ENCODE measurements around the gene ABHD18.
"Not testable (repeated sequence)": the region's sequence is repeated elsewhere in the genome, so short reads cannot be mapped to it uniquely, and the experiment has no call there.

The ABHD18 gene

DNA sequence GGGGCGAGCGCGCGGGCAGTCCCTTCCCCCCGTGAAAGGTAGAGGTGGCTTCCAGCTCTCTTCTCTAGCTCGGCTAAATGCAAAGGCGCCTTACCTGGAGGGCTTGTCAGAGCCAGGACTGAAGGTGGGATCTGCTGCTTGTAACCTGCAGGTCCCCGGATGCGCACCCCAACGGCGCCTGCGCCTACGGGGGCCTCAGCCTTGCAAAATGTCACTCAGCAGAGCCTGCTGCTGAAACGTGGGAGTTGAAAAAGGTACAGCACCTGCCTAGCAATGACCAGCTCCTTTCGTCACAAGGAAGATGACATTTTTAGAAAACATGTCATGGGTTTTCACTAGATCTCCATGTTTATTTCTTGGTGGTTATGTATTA lies 583 bp downstream of the ABHD18 start:
- Histone ChIP-seq H2AFZ (ENCODE audit: low read depth, low read length) (peak overlapping the region; percentile 94), H3K36me3 (ENCODE audit: insufficient read depth, low read length) (peaks cover 19% of the 10 kb centered on the region; the same call in 1 of the 2 replicates), H4K20me1 (ENCODE audit: insufficient read depth, low read length) (peaks cover 16% of the 10 kb centered on the region; the same call in 1 of the 2 replicates), H3K9ac (ENCODE audit: low read depth, low read length) (peak overlapping the region; percentile 95), H3K27ac (ENCODE audit: low read length) (peak overlapping the region; percentile 92), H3K27me3 (ENCODE audit: insufficient read depth, low read length, poor library complexity) (no peaks in the 10 kb centered on the region), H3K4me2 (ENCODE audit: insufficient read depth, low read length) (peak overlapping the region; percentile 86), H3K4me3 (ENCODE audit: low read depth in 1 of 2, low read length in 2 of 2) (peak overlapping the region; percentile 69 to 99), H3K4me1 (ENCODE audit: insufficient read depth, low read length) (peaks cover 38% of the 10 kb centered on the region), H3K79me2 (ENCODE audit: insufficient read depth, low read length) (peaks cover 91% of the 10 kb centered on the region), H3K9me3 (ENCODE audit: insufficient read depth, low read length, severe bottlenecking) (no peaks in the 10 kb centered on the region)
- ATAC-seq (ENCODE audit: insufficient read depth, low read depth) (peak; percentile 34), DNase-seq (peak; percentile 70)
- TF ChIP-seq EZH2 (IDR thresholded peaks at IDR 0.05; ENCODE audit: borderline replicate concordance, low read depth, low read length, severe bottlenecking), result no peak
- TF ChIP-seq, protein P1, sequence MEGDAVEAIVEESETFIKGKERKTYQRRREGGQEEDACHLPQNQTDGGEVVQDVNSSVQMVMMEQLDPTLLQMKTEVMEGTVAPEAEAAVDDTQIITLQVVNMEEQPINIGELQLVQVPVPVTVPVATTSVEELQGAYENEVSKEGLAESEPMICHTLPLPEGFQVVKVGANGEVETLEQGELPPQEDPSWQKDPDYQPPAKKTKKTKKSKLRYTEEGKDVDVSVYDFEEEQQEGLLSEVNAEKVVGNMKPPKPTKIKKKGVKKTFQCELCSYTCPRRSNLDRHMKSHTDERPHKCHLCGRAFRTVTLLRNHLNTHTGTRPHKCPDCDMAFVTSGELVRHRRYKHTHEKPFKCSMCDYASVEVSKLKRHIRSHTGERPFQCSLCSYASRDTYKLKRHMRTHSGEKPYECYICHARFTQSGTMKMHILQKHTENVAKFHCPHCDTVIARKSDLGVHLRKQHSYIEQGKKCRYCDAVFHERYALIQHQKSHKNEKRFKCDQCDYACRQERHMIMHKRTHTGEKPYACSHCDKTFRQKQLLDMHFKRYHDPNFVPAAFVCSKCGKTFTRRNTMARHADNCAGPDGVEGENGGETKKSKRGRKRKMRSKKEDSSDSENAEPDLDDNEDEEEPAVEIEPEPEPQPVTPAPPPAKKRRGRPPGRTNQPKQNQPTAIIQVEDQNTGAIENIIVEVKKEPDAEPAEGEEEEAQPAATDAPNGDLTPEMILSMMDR (IDR thresholded peaks at IDR 0.05; ENCODE audit: borderline replicate concordance, extremely low read depth, low read length, poor library complexity, severe bottlenecking), result no peak

DNA sequence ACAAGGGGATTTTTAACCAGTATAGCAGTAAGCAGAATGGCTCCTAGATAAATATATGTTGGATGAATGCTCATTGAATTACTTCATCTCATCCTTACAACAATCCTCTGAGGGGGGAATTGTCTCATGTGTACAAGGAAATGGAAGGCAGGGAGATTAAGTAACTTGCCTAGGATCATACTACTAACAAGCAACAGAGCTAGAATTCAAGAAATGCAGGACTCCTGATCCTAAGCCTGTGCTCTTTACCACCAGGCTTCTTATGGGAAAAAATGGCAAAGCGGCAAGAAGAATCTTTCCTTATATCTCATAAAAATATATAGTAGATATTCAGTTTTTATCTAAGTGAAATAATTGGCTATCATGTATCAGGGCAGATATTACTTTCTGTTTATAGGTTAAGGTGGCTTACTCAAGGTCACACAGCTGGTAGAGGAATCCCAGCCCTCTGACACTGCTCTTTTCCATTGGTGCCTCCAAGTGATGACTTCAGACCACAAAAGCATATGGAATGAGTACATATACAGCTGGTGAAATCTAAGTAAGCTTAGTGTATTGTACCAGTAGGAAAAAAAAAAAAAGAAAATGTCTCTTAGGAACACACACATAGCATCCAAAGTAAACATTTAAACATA lies 2.1 kb downstream of the ABHD18 start:
- H3K9ac ChIP-seq (ENCODE audit: low read depth, low read length), result no peak overlapping the region
- H3K4me2 ChIP-seq (ENCODE audit: insufficient read depth, low read length), result peak overlapping the region; percentile 52
- DNase-seq (no peak), ATAC-seq (ENCODE audit: insufficient read depth, low read depth) (no peak)
- no peak overlapping the region for H3K27ac ChIP-seq (ENCODE audit: low read length)
- H4K20me1 ChIP-seq (ENCODE audit: insufficient read depth, low read length), result peaks cover 9% of the 10 kb centered on the region; the same call in 1 of the 2 replicates
- peaks cover 22% of the 10 kb centered on the region for H3K36me3 ChIP-seq (ENCODE audit: insufficient read depth, low read length)
- TF ChIP-seq, protein P1 (IDR thresholded peaks at IDR 0.05; ENCODE audit: borderline replicate concordance, extremely low read depth, low read length, poor library complexity, severe bottlenecking), result no peak
- TF ChIP-seq EZH2 (IDR thresholded peaks at IDR 0.05; ENCODE audit: borderline replicate concordance, low read depth, low read length, severe bottlenecking), result no peak
- H3K27me3 ChIP-seq (ENCODE audit: insufficient read depth, low read length, poor library complexity), result no peaks in the 10 kb centered on the region
- H3K4me3 ChIP-seq (ENCODE audit: low read depth in 1 of 2, low read length in 2 of 2), result 0 out of 4 replicates have a peak overlapping the region, but pooled peaks of 1 of the 2 experiments have one; percentile 29
- H3K4me1 ChIP-seq (ENCODE audit: insufficient read depth, low read length), result peaks cover 35% of the 10 kb centered on the region
- no peaks in the 10 kb centered on the region for H3K9me3 ChIP-seq (ENCODE audit: insufficient read depth, low read length, severe bottlenecking)
- H2AFZ ChIP-seq (ENCODE audit: low read depth, low read length), result no peak overlapping the region
- peaks cover 89% of the 10 kb centered on the region for H3K79me2 ChIP-seq (ENCODE audit: insufficient read depth, low read length)

DNA sequence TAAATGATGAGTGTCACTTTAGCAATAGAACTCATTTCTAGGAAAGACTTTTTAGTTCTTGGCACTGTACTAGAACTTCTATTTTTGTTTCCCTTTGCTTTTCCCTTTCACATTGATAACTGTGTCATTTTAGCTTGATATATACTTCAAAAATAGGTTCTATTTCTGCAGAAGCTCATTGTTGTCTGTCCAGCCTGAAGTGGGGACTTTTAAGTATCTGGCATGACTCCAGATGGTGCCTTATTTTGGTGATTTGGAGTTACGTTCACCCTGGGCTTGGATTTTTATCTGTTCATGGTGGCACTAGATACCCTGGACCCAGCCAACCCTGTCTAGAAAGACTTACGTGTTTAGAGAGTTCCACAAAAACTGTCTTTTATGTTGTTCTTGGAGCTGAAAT lies 3.4 kb downstream of the ABHD18 start:
- peaks cover 22% of the 10 kb centered on the region for H3K36me3 ChIP-seq (ENCODE audit: insufficient read depth, low read length)
- peaks cover 27% of the 10 kb centered on the region for H3K4me1 ChIP-seq (ENCODE audit: insufficient read depth, low read length)
- H3K4me2 ChIP-seq (ENCODE audit: insufficient read depth, low read length), result no peak overlapping the region
- H3K9me3 ChIP-seq (ENCODE audit: insufficient read depth, low read length, severe bottlenecking), result no peaks in the 10 kb centered on the region
- DNase-seq, result no peak
- no peak overlapping the region for H3K27ac ChIP-seq (ENCODE audit: low read length)
- no peak overlapping the region for H3K9ac ChIP-seq (ENCODE audit: low read depth, low read length)
- no peaks in the 10 kb centered on the region for H3K27me3 ChIP-seq (ENCODE audit: insufficient read depth, low read length, poor library complexity)
- no peak overlapping the region for H2AFZ ChIP-seq (ENCODE audit: low read depth, low read length)
- no peak for ATAC-seq (ENCODE audit: insufficient read depth, low read depth)
- no peak for TF ChIP-seq EZH2 (IDR thresholded peaks at IDR 0.05; ENCODE audit: borderline replicate concordance, low read depth, low read length, severe bottlenecking)
- TF ChIP-seq, protein P1 (IDR thresholded peaks at IDR 0.05; ENCODE audit: borderline replicate concordance, extremely low read depth, low read length, poor library complexity, severe bottlenecking), result no peak
- H3K79me2 ChIP-seq (ENCODE audit: insufficient read depth, low read length), result peaks cover 87% of the 10 kb centered on the region
- H3K4me3 ChIP-seq (ENCODE audit: low read depth in 1 of 2, low read length in 2 of 2), result no peak overlapping the region
- H4K20me1 ChIP-seq (ENCODE audit: insufficient read depth, low read length), result peaks cover 8% of the 10 kb centered on the region; the same call in 1 of the 2 replicates

DNA sequence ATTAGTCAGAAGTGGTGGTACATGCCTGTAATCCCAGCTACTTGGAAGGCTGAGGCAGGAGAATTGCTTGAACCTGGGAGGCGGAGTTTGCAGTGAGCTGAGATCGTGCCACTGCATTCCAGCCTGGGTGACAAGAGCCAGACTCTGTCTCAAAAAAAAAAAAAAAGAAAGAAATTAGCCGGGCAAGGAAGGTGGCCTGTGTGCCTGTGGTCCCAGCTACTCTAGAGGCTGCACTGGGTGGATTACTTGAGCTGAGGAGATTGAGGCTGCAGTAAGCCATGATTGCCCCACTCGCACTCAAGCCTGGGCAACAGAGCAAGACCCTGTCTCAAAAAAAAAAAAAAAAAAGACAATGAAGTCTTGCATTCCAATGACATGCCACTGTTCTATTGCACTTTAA lies 5.7 kb downstream of the ABHD18 start:
- H3K4me1 ChIP-seq (ENCODE audit: insufficient read depth, low read length), result peaks cover 21% of the 10 kb centered on the region
- not testable (repeated sequence) for H3K9ac ChIP-seq (ENCODE audit: low read depth, low read length); H3K4me3 ChIP-seq (ENCODE audit: low read depth in 1 of 2, low read length in 2 of 2); H3K9me3 ChIP-seq (ENCODE audit: insufficient read depth, low read length, severe bottlenecking); H3K4me2 ChIP-seq (ENCODE audit: insufficient read depth, low read length); ATAC-seq (ENCODE audit: insufficient read depth, low read depth); H2AFZ ChIP-seq (ENCODE audit: low read depth, low read length); H3K27me3 ChIP-seq (ENCODE audit: insufficient read depth, low read length, poor library complexity); H4K20me1 ChIP-seq (ENCODE audit: insufficient read depth, low read length); H3K27ac ChIP-seq (ENCODE audit: low read length); DNase-seq
- peaks cover 26% of the 10 kb centered on the region for H3K36me3 ChIP-seq (ENCODE audit: insufficient read depth, low read length)
- peaks cover 83% of the 10 kb centered on the region for H3K79me2 ChIP-seq (ENCODE audit: insufficient read depth, low read length)
